Osteocyte (in vitro differentiated cells): ENCODE data around the gene ZNF462. TPM values are rescaled to one million over a fixed set of nuclear protein-coding genes. Genes with fewer than 3 reads are reported as not detected.

Source experiments
- DNase-seq: peaks from one replicate; pipeline ENCODE4 v3.0.0; 2021; ENCODE audit warnings: mixed read lengths; ENCODE audit not compliant: unreplicated experiment; ENCODE audit errors: extremely low spot score
- H3K27ac Mint-ChIP-seq: one replicate; pipeline ENCODE4 v1.8.0; 2021; ENCODE audit warnings: mild to moderate bottlenecking, mixed read lengths; ENCODE audit not compliant: unreplicated experiment
- H3K27me3 Mint-ChIP-seq: one replicate; pipeline ENCODE4 v1.8.0; 2021; ENCODE audit warnings: mixed read lengths; ENCODE audit not compliant: unreplicated experiment
- H3K36me3 Mint-ChIP-seq: one replicate; pipeline ENCODE4 v1.8.0; 2021; ENCODE audit warnings: mixed read lengths; ENCODE audit not compliant: unreplicated experiment
- H3K4me1 Mint-ChIP-seq: one replicate; pipeline ENCODE4 v1.8.0; 2021; ENCODE audit warnings: mixed read lengths; ENCODE audit not compliant: unreplicated experiment
- H3K4me3 Mint-ChIP-seq: one replicate; pipeline ENCODE4 v1.8.0; 2021; ENCODE audit warnings: mild to moderate bottlenecking, moderate library complexity, mixed read lengths; ENCODE audit not compliant: unreplicated experiment
- H3K9me3 Mint-ChIP-seq: one replicate; pipeline ENCODE4 v1.8.0; 2021; ENCODE audit warnings: mixed read lengths; ENCODE audit not compliant: unreplicated experiment
- CTCF ChIP-seq: fragments of 200-600 bp; sonication (generic); IDR thresholded peaks from 2 replicates; pipeline ENCODE4 v1.5.0; 2021; ENCODE audit warnings: antibody characterized with exemption, mild to moderate bottlenecking, moderate library complexity
- total RNA-seq: library from RNA; stranded (reverse); gene quantifications from 2 replicates; pipeline ENCODE4 v1.2.1, GENCODE V29; 2021

The ZNF462 gene
- total RNA-seq, 1 donor from 2014 or later: 55.0 TPM

GRCh38 chr9:107024193-107024592, 161.2 kb downstream of the ZNF462 start:
- H3K4me3 Mint-ChIP-seq: no peak overlapping the region
- no peak for DNase-seq
- no peaks in the 10 kb centered on the region for H3K9me3 Mint-ChIP-seq
- no peak for TF ChIP-seq CTCF
- H3K4me1 Mint-ChIP-seq: peaks cover 17% of the 10 kb centered on the region
- H3K36me3 Mint-ChIP-seq: no peaks in the 10 kb centered on the region
- no peaks in the 10 kb centered on the region for H3K27me3 Mint-ChIP-seq
- no peak overlapping the region for H3K27ac Mint-ChIP-seq

- Mint-ChIP-seq H3K27me3 (peaks cover 5% of the 10 kb centered on the region), H3K36me3 (no peaks in the 10 kb centered on the region), H3K4me3 (no peak overlapping the region), H3K27ac (no peak overlapping the region), H3K4me1 (peaks cover 5% of the 10 kb centered on the region), H3K9me3 (no peaks in the 10 kb centered on the region)
- DNase-seq: no peak
- TF ChIP-seq CTCF: no peak
These were observed 162.5 kb downstream of the ZNF462 start for GRCh38 chr9:107025260-107026035.

GRCh38 chr9:107029146-107029545, 166.2 kb downstream of the ZNF462 start:
- Mint-ChIP-seq H3K27ac (no peak overlapping the region), H3K9me3 (no peaks in the 10 kb centered on the region), H3K36me3 (no peaks in the 10 kb centered on the region), H3K27me3 (peaks cover 23% of the 10 kb centered on the region), H3K4me1 (no peaks in the 10 kb centered on the region), H3K4me3 (no peak overlapping the region)
- DNase-seq: no peak
- TF ChIP-seq CTCF: no peak

DNA sequence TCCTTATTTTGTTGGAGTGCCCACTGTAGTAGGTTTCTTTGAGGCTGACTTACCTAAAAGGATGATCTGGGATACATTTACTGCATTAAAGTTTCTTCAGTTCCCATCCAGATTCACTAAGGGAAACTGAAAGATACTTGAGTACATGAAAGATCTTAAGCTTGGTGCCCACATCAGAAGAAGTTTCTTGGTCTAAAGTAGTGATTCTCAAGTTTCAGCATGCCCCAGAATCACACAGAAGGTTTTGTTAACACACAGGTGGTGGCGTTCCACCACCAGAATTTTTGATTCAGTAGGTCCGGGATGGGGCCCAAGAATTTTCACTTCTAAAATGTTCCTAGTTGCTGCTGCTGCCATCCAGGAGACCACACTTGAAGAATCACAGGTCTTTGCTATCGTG, 171.0 kb downstream of the ZNF462 start:
- no peaks in the 10 kb centered on the region for H3K36me3 Mint-ChIP-seq
- no peak overlapping the region for H3K27ac Mint-ChIP-seq

More for the DNA sequence above, 171.0 kb downstream of the ZNF462 start:
- Mint-ChIP-seq H3K4me1 (no peaks in the 10 kb centered on the region), H3K9me3 (no peaks in the 10 kb centered on the region), H3K27me3 (peaks cover 37% of the 10 kb centered on the region), H3K4me3 (no peak overlapping the region)
- DNase-seq: no peak
- no peak for TF ChIP-seq CTCF
